Endothelial cell of umbilical vein (primary cell): ENCODE results near the gene TXNDC8. TPM values are rescaled to one million over a fixed set of nuclear protein-coding genes. Genes with fewer than 3 reads are reported as not detected.

Experiments
- BruUV-seq: library from RNA; stranded (reverse); fragments of 400-500 nt; replicated peaks from 2 replicates; lab custom pipeline; 2021; lab: Mats Ljungman, UMichigan
- CTCF ChIA-PET: fragments of 300-600, 350-600 bp; sonication (Branson Sonifier 250); formaldehyde crosslinking; loops from one replicate; lab custom pipeline; 2021; ENCODE audit warnings: antibody characterized with exemption, inconsistent platforms; lab: Charles Lee
- POLR2A ChIA-PET: fragments of 300-600, 350-600 bp; sonication (Branson Sonifier 250); formaldehyde crosslinking; loops from one replicate; lab custom pipeline; 2021; ENCODE audit warnings: antibody characterized with exemption, inconsistent platforms; lab: Charles Lee
- DNase-seq: peaks from one replicate; pipeline ENCODE4 v3.0.0-alpha.2; 2011; ENCODE audit warnings: low read depth, low spot score
- FAIRE-seq: peaks from 2 replicates; lab custom pipeline; 2011; peaks lifted over from hg19 to GRCh38; lab: Jason Lieb, UNC
- H2AFZ ChIP-seq: 2 replicates; pipeline ENCODE4 v1.6.0; 2012; ENCODE audit warnings: low read depth, low read length, control low read depth, inconsistent platforms
- H3K27ac ChIP-seq: 2 replicates; pipeline ENCODE4 v1.5.1; 2011; ENCODE audit warnings: low read depth, mild to moderate bottlenecking, control low read depth, low read length, moderate library complexity; ENCODE audit not compliant: insufficient read depth
- H3K27me3 ChIP-seq, 2 experiments: 2 replicates each; pipeline versions ENCODE4 v1.6.0 to v1.6.1; 2011; ENCODE audit warnings: low read length in 2 of 2, mixed read lengths in 1 of 2; ENCODE audit not compliant: control insufficient read depth in 2 of 2, insufficient read depth in 2 of 2
- H3K36me3 ChIP-seq, 2 experiments: 2 replicates in 1 of 2; 3 replicates in 1 of 2; pipeline ENCODE4 v1.5.1; 2011; ENCODE audit warnings: low read length in 2 of 2, mild to moderate bottlenecking in 1 of 2, moderate library complexity in 1 of 2; ENCODE audit not compliant: control insufficient read depth in 2 of 2, insufficient read depth in 2 of 2; ENCODE audit errors: extremely low read depth in 1 of 2
- H3K4me1 ChIP-seq: 3 replicates; pipeline ENCODE4 v1.5.1; 2011; ENCODE audit warnings: mild to moderate bottlenecking, low read length; ENCODE audit not compliant: control insufficient read depth, insufficient read depth; ENCODE audit errors: extremely low read depth
- H3K4me2 ChIP-seq: 2 replicates; pipeline ENCODE4 v1.6.1; 2011; ENCODE audit warnings: low read length, control low read depth, mixed read lengths; ENCODE audit not compliant: insufficient read depth
- H3K4me3 ChIP-seq, 3 experiments: fragments of 200-600 bp in 1 of 3; sonication (generic), shearing (Covaris generic) in 1 of 3; replicated peaks in 1 of 3; 2 replicates each; pipeline ENCODE4 v1.5.1; 2011 to 2016; ENCODE audit warnings: control low read depth in 3 of 3, low read length in 3 of 3, mild to moderate bottlenecking in 2 of 3, inconsistent platforms in 1 of 3, low read depth in 1 of 3, moderate library complexity in 1 of 3; ENCODE audit not compliant: insufficient read depth in 1 of 3
- H3K79me2 ChIP-seq: 2 replicates; pipeline ENCODE4 v1.6.0; 2012; ENCODE audit warnings: low read length, inconsistent platforms; ENCODE audit not compliant: control insufficient read depth, insufficient read depth
- H3K9ac ChIP-seq: replicated peaks from 2 replicates; pipeline ENCODE3; 2011; ENCODE audit warnings: low read length, control low read depth; ENCODE audit not compliant: insufficient read depth; ENCODE audit errors: extremely low read depth
- H3K9me1 ChIP-seq: replicated peaks from 3 replicates; pipeline ENCODE4 v1.6.0; 2011; ENCODE audit warnings: mild to moderate bottlenecking, low read length; ENCODE audit not compliant: control insufficient read depth, insufficient read depth; ENCODE audit errors: extremely low read depth
- H3K9me3 ChIP-seq: replicated peaks from 2 replicates; pipeline ENCODE4 v1.5.1; 2012; ENCODE audit warnings: low read length, inconsistent platforms; ENCODE audit not compliant: control insufficient read depth, insufficient read depth
- H4K20me1 ChIP-seq: replicated peaks from 2 replicates; pipeline ENCODE3; 2011; ENCODE audit warnings: mild to moderate bottlenecking, low read length; ENCODE audit not compliant: control insufficient read depth, insufficient read depth; ENCODE audit errors: extremely low read depth
- CTCF ChIP-seq, 2 donors: IDR thresholded peaks; 1 replicate in 1 of 2; 2 replicates in 1 of 2; pipeline ENCODE4 v1.5.1; 2011; ENCODE audit warnings: low read length in 2 of 2, mild to moderate bottlenecking in 2 of 2, moderate library complexity in 2 of 2, control low read depth in 1 of 2, inconsistent platforms in 1 of 2, low read depth in 1 of 2; ENCODE audit not compliant: insufficient read depth in 1 of 2; ENCODE audit errors: extremely low read depth in 1 of 2
- GATA2 ChIP-seq: IDR thresholded peaks from 2 replicates; pipeline ENCODE4 v1.7.0; 2011; ENCODE audit warnings: low read depth, mild to moderate bottlenecking, moderate library complexity, mixed read lengths, low read length; ENCODE audit not compliant: insufficient read length, insufficient read depth
- MAX ChIP-seq: IDR thresholded peaks from 2 replicates; pipeline ENCODE4 v1.6.1; 2011; ENCODE audit not compliant: insufficient read depth, insufficient read length
- POLR2AphosphoS5 ChIP-seq: IDR thresholded peaks from 2 replicates; pipeline ENCODE4 v1.6.1; 2012; ENCODE audit warnings: low read depth, mild to moderate bottlenecking, control low read depth, low read length, moderate library complexity; ENCODE audit not compliant: insufficient read depth
- dilution Hi-C: fragments of 300-500 bp; cut with MboI; formaldehyde crosslinking; loops from one replicate; pipeline ENCODE4 v1.15.0; 2019; ENCODE audit warnings: low sequenced_read_pairs; ENCODE audit not compliant: extremely low pct_ligation_motif_present
- intact Hi-C: fragments of 100-400 bp; cut with micrococcal nuclease; formaldehyde crosslinking; loops from one replicate; pipeline ENCODE4 v1.10.0; 2022
- polyA plus RNA-seq, 4 experiments: library from polyadenylated mRNA; depleted of rRNA in 3 of 4; stranded (reverse) in 3 of 4; unstranded in 1 of 4; fragments of >200 nt; gene quantifications; 2 replicates each; pipeline versions ENCODE4 v1.2.1 to v1.2.3, GENCODE V29; 2011 to 2012; ENCODE audit warnings: missing spikeins in 1 of 4
- total RNA-seq: library from RNA; stranded (reverse); gene quantifications from 2 replicates; pipeline ENCODE4 v1.2.3, GENCODE V29; 2021

The TXNDC8 gene
- total and polyA plus RNA-seq, 2 donors (not counting 3 experiments of a cell fraction or from before 2014, with no cell fraction given): not detected

- TF ChIP-seq CTCF (IDR thresholded peaks at IDR 0.05; ENCODE audit: extremely low read depth in 1 of 2, insufficient read depth in 1 of 2, low read depth in 1 of 2, low read length in 2 of 2) (no peak), GATA2 (no peak), POLR2AphosphoS5 (no peak), MAX (no peak)
- H3K4me1 ChIP-seq: no peaks in the 10 kb centered on the region
- H2AFZ ChIP-seq: no peak overlapping the region
- dilution Hi-C loops (no loop called here), intact Hi-C loops (no loop called here)
- H3K9me3 ChIP-seq: no peaks in the 10 kb centered on the region
- H4K20me1 ChIP-seq: no peaks in the 10 kb centered on the region
- BruUV-seq: no TSS peak
- POLR2A ChIA-PET: no interaction called here
- no peaks in the 10 kb centered on the region for H3K36me3 ChIP-seq
- H3K27me3 ChIP-seq: peaks cover 2% of the 10 kb centered on the region in 2 experiments
- H3K79me2 ChIP-seq: no peaks in the 10 kb centered on the region
- no peak overlapping the region for H3K9ac ChIP-seq
- H3K9me1 ChIP-seq: no peaks in the 10 kb centered on the region
- FAIRE-seq (no peak), DNase-seq (no peak)
- no peak overlapping the region for H3K4me3 ChIP-seq
- no peak overlapping the region for H3K27ac ChIP-seq
- no peak overlapping the region for H3K4me2 ChIP-seq
- CTCF ChIA-PET: no interaction called here
These were observed 17.7 kb downstream of the TXNDC8 start for GRCh38 chr9:110319781-110320492.
